PC-9 (cell line): Measurements from ENCODE around the gene RBM38. TPM values are rescaled to one million over a fixed set of nuclear protein-coding genes. Genes with fewer than 3 reads are reported as not detected.

Experiments used
- BruUV-seq: library from RNA; stranded (reverse); fragments of 400-500 nt; replicated peaks from 2 replicates; lab custom pipeline; 2021; lab: Mats Ljungman, UMichigan
- CTCF ChIA-PET: fragments of 300-600 bp; sonication (Branson Sonifier 250); formaldehyde crosslinking; loops from one replicate; lab custom pipeline; 2022; ENCODE audit warnings: antibody characterized with exemption; lab: Charles Lee
- POLR2A ChIA-PET: fragments of 300-600 bp; sonication (Branson Sonifier 250); formaldehyde crosslinking; loops from one replicate; lab custom pipeline; 2022; ENCODE audit warnings: antibody characterized with exemption; ENCODE audit not compliant: unreplicated experiment; lab: Charles Lee
- DNase-seq, 2 experiments: peaks; one replicate each; pipeline versions ENCODE4 v3.0.0 to v3.0.0-alpha.2; 2015 to 2022; ENCODE audit warnings: mixed read lengths in 1 of 2
- H2AFZ ChIP-seq: fragments of 200-600 bp; sonication (generic); 2 replicates; pipeline ENCODE4 v1.8.1; 2017; ENCODE audit warnings: antibody characterized with exemption
- H3F3A ChIP-seq: fragments of 200-600 bp; sonication (generic); 2 replicates; pipeline ENCODE4 v1.8.1; 2017; ENCODE audit warnings: antibody characterized with exemption, mild to moderate bottlenecking, low read depth; ENCODE audit not compliant: insufficient read depth
- H3K27ac ChIP-seq: fragments of 200-600 bp; sonication (generic); 2 replicates; pipeline ENCODE4 v1.6.1; 2016; ENCODE audit warnings: mixed run types
- H3K27me3 ChIP-seq: fragments of 200-600 bp; sonication (generic); 2 replicates; pipeline ENCODE4 v1.6.1; 2016; ENCODE audit warnings: low read depth, mixed run types; ENCODE audit not compliant: insufficient read depth
- H3K36me3 ChIP-seq: fragments of 200-600 bp; sonication (generic); 2 replicates; pipeline ENCODE4 v1.6.1; 2016; ENCODE audit warnings: low read depth, mixed run types
- H3K4me1 ChIP-seq: fragments of 200-600 bp; sonication (generic); replicated peaks from 2 replicates; pipeline ENCODE4 v1.6.1; 2016; ENCODE audit warnings: mixed run types; ENCODE audit not compliant: insufficient read depth
- H3K4me2 ChIP-seq: fragments of 200-600 bp; sonication (generic); 2 replicates; pipeline ENCODE4 v1.6.1; 2017; ENCODE audit warnings: mixed run types
- H3K4me3 ChIP-seq: fragments of 200-600 bp; sonication (generic); 2 replicates; pipeline ENCODE4 v1.6.1; 2016; ENCODE audit warnings: mixed run types
- H3K79me2 ChIP-seq: fragments of 200-600 bp; sonication (generic); 2 replicates; pipeline ENCODE4 v1.6.1; 2017; ENCODE audit warnings: low read depth, mixed run types
- H3K9me2 ChIP-seq: fragments of 200-600 bp; sonication (generic); 2 replicates; pipeline ENCODE4 v1.8.1; 2017; ENCODE audit warnings: mild to moderate bottlenecking; ENCODE audit not compliant: insufficient read depth
- H3K9me3 ChIP-seq: fragments of 200-600 bp; sonication (generic); 2 replicates; pipeline ENCODE4 v1.8.1; 2016; ENCODE audit warnings: low read depth; ENCODE audit not compliant: insufficient read depth
- H4K20me1 ChIP-seq: fragments of 200-600 bp; sonication (generic); 2 replicates; pipeline ENCODE4 v1.8.1; 2017; ENCODE audit not compliant: insufficient read depth
- CTCF ChIP-seq: fragments of 200-600 bp; sonication (generic); conservative IDR thresholded peaks from 2 replicates; pipeline ENCODE4 v1.6.1; 2017; ENCODE audit warnings: mixed run types, antibody characterized with exemption, mild to moderate bottlenecking, moderate library complexity
- EZH2 ChIP-seq: fragments of 200-600 bp; sonication (generic); IDR thresholded peaks from 2 replicates; pipeline ENCODE4 v1.8.0; 2017; ENCODE audit warnings: antibody characterized with exemption, low read depth
- intact Hi-C: fragments of 100-400 bp; cut with micrococcal nuclease; formaldehyde crosslinking; loops from one replicate; pipeline ENCODE4 v1.10.0; 2022; ENCODE audit not compliant: unreplicated experiment
- total RNA-seq: library from RNA; stranded (reverse); gene quantifications from 2 replicates; pipeline ENCODE4 v1.2.3, GENCODE V29; 2021

The RBM38 gene
- total RNA-seq, 1 experiment from 2014 or later = 25.6 TPM

- H3K27ac ChIP-seq = no peak overlapping the region
- DNase-seq = peak; percentile 39 to 55
- no peaks in the 10 kb centered on the region for H3K79me2 ChIP-seq
- H3K36me3 ChIP-seq = no peaks in the 10 kb centered on the region
- no peak for TF ChIP-seq EZH2
- no peak for TF ChIP-seq CTCF
- CTCF ChIA-PET = no interaction called here
- no peak overlapping the region for H3K4me3 ChIP-seq
- POLR2A ChIA-PET = interaction anchor here (0.5 kb wide), 1 partner anchor 34 kb away, joined by 24 read pairs; no protein-coding TSS in a partner anchor
- H4K20me1 ChIP-seq = 0 out of 2 replicates have a peak, but pooled peaks cover 7% of the 10 kb centered on the region
- H3K9me3 ChIP-seq = no peaks in the 10 kb centered on the region
- peaks cover 12% of the 10 kb centered on the region for H3K4me1 ChIP-seq
- intact Hi-C loops = loop anchor here (2.0 kb wide), 1 partner anchor 41 kb away; no protein-coding TSS in a partner anchor
- H2AFZ ChIP-seq = no peak overlapping the region
- peaks cover 5% of the 10 kb centered on the region; the same call in 1 of the 2 replicates for H3F3A ChIP-seq
- no peaks in the 10 kb centered on the region for H3K9me2 ChIP-seq
- BruUV-seq = no TSS peak
- H3K27me3 ChIP-seq = no peaks in the 10 kb centered on the region
- no peak overlapping the region for H3K4me2 ChIP-seq
Observed at GRCh38 chr20:57393321-57394120, 2.3 kb downstream of the RBM38 start.

GRCh38 chr20:57394121-57395082 lies 3.2 kb downstream of the RBM38 start:
- Histone ChIP-seq H3F3A (no peaks in the 10 kb centered on the region; the same call in 1 of the 2 replicates), H3K4me3 (no peak overlapping the region), H2AFZ (no peak overlapping the region), H3K9me3 (no peaks in the 10 kb centered on the region), H3K27me3 (no peaks in the 10 kb centered on the region), H3K79me2 (no peaks in the 10 kb centered on the region), H3K27ac (no peak overlapping the region), H3K4me2 (no peak overlapping the region), H3K9me2 (no peaks in the 10 kb centered on the region), H4K20me1 (0 out of 2 replicates have a peak, but pooled peaks cover 7% of the 10 kb centered on the region), H3K36me3 (no peaks in the 10 kb centered on the region), H3K4me1 (peaks cover 12% of the 10 kb centered on the region)
- no TSS peak for BruUV-seq
- POLR2A ChIA-PET = no interaction called here
- TF ChIP-seq EZH2 (no peak), CTCF (no peak)
- CTCF ChIA-PET = no interaction called here
- intact Hi-C loops = no loop called here
- DNase-seq = no peak
